ENCODE results near the gene PEX6. TPM values are rescaled to one million over a fixed set of nuclear protein-coding genes. Genes with fewer than 3 reads are reported as not detected.

PEX6 gene
- total and polyA plus RNA-seq, 2 of the 13 experiments (the other 11 are each of a cell fraction or from before 2014, with no cell fraction given), result 5.1 to 6.7 TPM

DNA sequence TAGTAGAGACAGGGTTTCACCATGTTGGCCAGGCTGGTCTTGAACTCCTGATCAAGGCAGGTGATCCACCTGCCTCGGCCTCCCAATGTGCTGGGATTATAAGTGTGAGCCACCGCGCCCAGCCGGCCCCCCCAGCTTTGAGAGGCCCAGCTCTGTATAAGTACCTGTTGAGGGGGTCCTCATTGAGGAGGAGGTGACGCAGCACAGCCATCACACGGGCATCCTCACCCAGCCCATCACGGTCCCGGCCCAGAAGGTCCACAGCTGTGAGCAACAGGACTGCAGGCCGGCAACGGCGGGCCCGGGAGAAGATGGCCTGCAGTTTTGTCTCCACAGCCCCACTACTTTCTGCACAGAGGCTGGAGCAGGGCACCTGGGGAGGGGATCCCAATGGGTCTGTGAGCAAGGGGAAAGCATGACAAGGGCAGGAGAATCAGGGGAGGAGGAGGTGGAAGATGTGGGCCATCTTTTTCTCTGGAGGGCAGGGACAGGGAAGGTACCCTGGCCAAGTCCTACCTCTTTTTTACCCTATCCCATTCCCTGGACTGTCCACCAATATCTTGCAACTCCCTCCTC is 10.8 kb downstream of the PEX6 start:
- H3K9me3 ChIP-seq (ENCODE audit: low read length), result no peaks in the 10 kb centered on the region
- H3K4me1 ChIP-seq (ENCODE audit: insufficient read depth, low read length), result peaks cover 47% of the 10 kb centered on the region
- DNase-seq (ENCODE audit: low spot score) (no peak), FAIRE-seq (no peak), ATAC-seq (no peak)
- no TSS peak for BruUV-seq (replicated peaks)
- in situ Hi-C loops (cut with HindIII; ENCODE audit: extremely low pct_ligation_motif_present, low pct_unique_long_range_greater_than_20kb), result no loop called here
- intact Hi-C loops (cut with micrococcal nuclease; ENCODE audit: unreplicated experiment), result no loop called here
- 98% methylated on average over 5 of the region's 12 CpGs for WGBS (ENCODE audit: low lambda C conversion rate)
- H3K36me3 ChIP-seq (replicated peaks in 1 of 2; ENCODE audit: control insufficient read depth in 1 of 2, insufficient read depth in 2 of 2, low read length in 2 of 2), result 0 out of 5 replicates have a peak, but pooled peaks cover 0 to 1% of the 10 kb centered on the region in 2 experiments
- no peaks in the 10 kb centered on the region for H3K27me3 ChIP-seq (ENCODE audit: control insufficient read depth in 1 of 2, insufficient read depth in 2 of 2, low read length in 2 of 2)
- ChIA-PET POLR2A (interaction anchor here (1.0 to 3.4 kb wide), 4 partner anchors 11 to 92 kb away, joined by 3 to 38 read pairs (median 4); partner anchors contain the start of genes CNPY3, PEX6 and PPP2R5D), CTCF (ENCODE audit: low intra/inter-chr PET ratio, low total read pairs) (no interaction called here)
- H3K79me2 ChIP-seq (ENCODE audit: insufficient read depth, low read length), result no peaks in the 10 kb centered on the region
- no peak for TF ChIP-seq ZFX (CRISPR knock-in tag; IDR thresholded peaks at IDR 0.05; ENCODE audit: low read depth)
- TF ChIP-seq ZBTB14 (CRISPR knock-in tag; IDR thresholded peaks at IDR 0.05), result no peak
- TF ChIP-seq ZNF674 (CRISPR knock-in tag; IDR thresholded peaks at IDR 0.05; ENCODE audit: low read depth), result no peak
- TF ChIP-seq FOXP4 (CRISPR knock-in tag; IDR thresholded peaks at IDR 0.05), result no peak
- TF ChIP-seq, protein P1, sequence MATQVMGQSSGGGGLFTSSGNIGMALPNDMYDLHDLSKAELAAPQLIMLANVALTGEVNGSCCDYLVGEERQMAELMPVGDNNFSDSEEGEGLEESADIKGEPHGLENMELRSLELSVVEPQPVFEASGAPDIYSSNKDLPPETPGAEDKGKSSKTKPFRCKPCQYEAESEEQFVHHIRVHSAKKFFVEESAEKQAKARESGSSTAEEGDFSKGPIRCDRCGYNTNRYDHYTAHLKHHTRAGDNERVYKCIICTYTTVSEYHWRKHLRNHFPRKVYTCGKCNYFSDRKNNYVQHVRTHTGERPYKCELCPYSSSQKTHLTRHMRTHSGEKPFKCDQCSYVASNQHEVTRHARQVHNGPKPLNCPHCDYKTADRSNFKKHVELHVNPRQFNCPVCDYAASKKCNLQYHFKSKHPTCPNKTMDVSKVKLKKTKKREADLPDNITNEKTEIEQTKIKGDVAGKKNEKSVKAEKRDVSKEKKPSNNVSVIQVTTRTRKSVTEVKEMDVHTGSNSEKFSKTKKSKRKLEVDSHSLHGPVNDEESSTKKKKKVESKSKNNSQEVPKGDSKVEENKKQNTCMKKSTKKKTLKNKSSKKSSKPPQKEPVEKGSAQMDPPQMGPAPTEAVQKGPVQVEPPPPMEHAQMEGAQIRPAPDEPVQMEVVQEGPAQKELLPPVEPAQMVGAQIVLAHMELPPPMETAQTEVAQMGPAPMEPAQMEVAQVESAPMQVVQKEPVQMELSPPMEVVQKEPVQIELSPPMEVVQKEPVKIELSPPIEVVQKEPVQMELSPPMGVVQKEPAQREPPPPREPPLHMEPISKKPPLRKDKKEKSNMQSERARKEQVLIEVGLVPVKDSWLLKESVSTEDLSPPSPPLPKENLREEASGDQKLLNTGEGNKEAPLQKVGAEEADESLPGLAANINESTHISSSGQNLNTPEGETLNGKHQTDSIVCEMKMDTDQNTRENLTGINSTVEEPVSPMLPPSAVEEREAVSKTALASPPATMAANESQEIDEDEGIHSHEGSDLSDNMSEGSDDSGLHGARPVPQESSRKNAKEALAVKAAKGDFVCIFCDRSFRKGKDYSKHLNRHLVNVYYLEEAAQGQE (IDR thresholded peaks at IDR 0.05; ENCODE audit: borderline replicate concordance in 1 of 2, low read depth in 1 of 2, low read length in 2 of 2), result no peak
- TF ChIP-seq PBX2 (CRISPR knock-in tag; IDR thresholded peaks at IDR 0.05), result no peak
- no peak for TF ChIP-seq AGO1 (IDR thresholded peaks at IDR 0.05; ENCODE audit: low read depth, low read length, poor library complexity, severe bottlenecking)
- no peak for TF ChIP-seq ZBTB7B (CRISPR knock-in tag; IDR thresholded peaks at IDR 0.05)
- no peak for TF ChIP-seq GLMP (CRISPR knock-in tag; IDR thresholded peaks at IDR 0.05; ENCODE audit: borderline replicate concordance)
- no peak for TF ChIP-seq DRAP1 (CRISPR knock-in tag; IDR thresholded peaks at IDR 0.05)
- TF ChIP-seq MED8 (CRISPR knock-in tag; IDR thresholded peaks at IDR 0.05; ENCODE audit: insufficient replicate concordance), result no peak
- H3K4me2 ChIP-seq (ENCODE audit: low read depth, low read length), result no peak overlapping the region
- H3K4me3 ChIP-seq (replicated peaks in 1 of 3; ENCODE audit: insufficient read depth in 1 of 3, low read depth in 2 of 3, low read length in 3 of 3), result no peak overlapping the region
- no peak overlapping the region for H3K27ac ChIP-seq (ENCODE audit: extremely low read length, insufficient read depth, low read length)
- H3K9ac ChIP-seq (ENCODE audit: insufficient read depth, low read depth, low read length), result no peak overlapping the region
- H2AFZ ChIP-seq (ENCODE audit: low read length), result no peak overlapping the region
- H4K20me1 ChIP-seq (ENCODE audit: insufficient read depth, low read length), result no peaks in the 10 kb centered on the region

All from HepG2 (cell line).